ENCODE measurements around the gene DENND1B. TPM values are rescaled to one million over a fixed set of nuclear protein-coding genes. Genes with fewer than 3 reads are reported as not detected.

The DENND1B gene
- total and polyA plus RNA-seq, 2 of the 13 experiments (the other 11 are each of a cell fraction or from before 2014, with no cell fraction given), result 2.6 to 5.7 TPM

DNA sequence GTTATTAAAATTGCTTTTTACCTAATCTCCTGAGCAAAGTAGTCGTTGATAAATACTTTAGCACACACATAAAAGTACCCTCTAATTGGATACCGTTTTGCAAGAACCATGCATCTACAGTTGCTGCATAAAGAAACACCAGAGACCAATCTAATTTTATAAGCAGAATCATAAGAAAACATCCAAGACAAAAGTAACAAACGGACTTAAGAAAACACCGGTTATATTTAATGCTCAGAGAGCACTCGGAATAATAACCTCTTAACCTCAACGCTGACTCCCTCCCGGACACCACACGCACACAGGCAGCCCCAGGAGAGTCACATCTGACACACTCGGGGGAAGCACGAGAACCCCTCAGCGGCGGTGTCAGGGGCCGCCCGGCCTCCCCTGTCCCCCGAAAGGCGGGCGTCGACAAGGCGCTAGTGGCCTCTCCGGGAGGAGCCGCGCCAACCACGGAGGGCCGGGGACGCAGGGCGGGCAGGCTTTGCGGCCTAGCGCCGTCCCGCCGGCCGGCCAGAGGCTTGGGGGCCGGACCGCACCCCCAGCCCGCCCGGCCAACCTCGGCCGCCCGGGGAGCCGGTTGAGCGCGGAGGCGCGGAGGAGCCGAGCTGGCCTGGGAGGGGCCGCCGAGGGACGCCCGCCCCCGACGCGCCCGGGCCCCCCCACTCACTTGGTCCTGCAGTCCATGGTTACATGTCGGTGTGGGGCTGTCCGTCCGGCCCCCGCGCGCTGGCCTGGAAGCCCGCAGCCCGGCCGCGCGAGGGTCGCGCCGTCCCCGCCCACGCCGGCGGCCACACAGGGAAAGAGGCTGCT, 606 bp downstream of the DENND1B start:
- H3K9me3 ChIP-seq (ENCODE audit: low read length), result no peaks in the 10 kb centered on the region
- no TSS peak for BruUV-seq (replicated peaks)
- FAIRE-seq (no peak), ATAC-seq (peak; percentile 82), DNase-seq (ENCODE audit: low spot score) (peak; percentile 3)
- peak overlapping the region; percentile 72 for H3K27ac ChIP-seq (ENCODE audit: extremely low read length, insufficient read depth, low read length)
- no peaks in the 10 kb centered on the region for H3K36me3 ChIP-seq (replicated peaks in 1 of 2; ENCODE audit: control insufficient read depth in 1 of 2, insufficient read depth in 2 of 2, low read length in 2 of 2)
- H3K4me2 ChIP-seq (ENCODE audit: low read depth, low read length), result peak overlapping the region; percentile 99
- ChIA-PET POLR2A (no interaction called here), CTCF (ENCODE audit: low intra/inter-chr PET ratio, low total read pairs) (interaction anchor here (1.3 kb wide), 1 partner anchor 141 kb away, joined by 3 read pairs; no protein-coding TSS in a partner anchor)
- intact Hi-C loops (cut with micrococcal nuclease; ENCODE audit: unreplicated experiment), result loop anchor here (2.0 to 10.0 kb wide), 5 partner anchors 90 to 247 kb away; partner anchors contain the start of genes C1orf53 and LHX9
- in situ Hi-C loops (cut with HindIII; ENCODE audit: extremely low pct_ligation_motif_present, low pct_unique_long_range_greater_than_20kb), result loop anchor here (10.0 kb wide), 1 partner anchor 140 kb away; the partner anchor contains the start of gene LHX9
- 0% methylated on average over 5 of the region's 71 CpGs for WGBS (ENCODE audit: low lambda C conversion rate)
- H2AFZ ChIP-seq (ENCODE audit: low read length), result peak overlapping the region; percentile 72
- peak overlapping the region; percentile 83 for H3K9ac ChIP-seq (ENCODE audit: insufficient read depth, low read depth, low read length)
- peaks cover 23% of the 10 kb centered on the region for H3K4me1 ChIP-seq (ENCODE audit: insufficient read depth, low read length)
- H3K4me3 ChIP-seq (replicated peaks in 1 of 3; ENCODE audit: insufficient read depth in 1 of 3, low read depth in 2 of 3, low read length in 3 of 3), result peak overlapping the region; percentile 65 to 93 (median 66)
- H4K20me1 ChIP-seq (ENCODE audit: insufficient read depth, low read length), result no peaks in the 10 kb centered on the region
- H3K79me2 ChIP-seq (ENCODE audit: insufficient read depth, low read length), result no peaks in the 10 kb centered on the region
- no peaks in the 10 kb centered on the region for H3K27me3 ChIP-seq (ENCODE audit: control insufficient read depth in 1 of 2, insufficient read depth in 2 of 2, low read length in 2 of 2)
- TF ChIP-seq ZNF224 (CRISPR knock-in tag; IDR thresholded peaks at IDR 0.05), result no peak
- TF ChIP-seq SALL1 (CRISPR knock-in tag; IDR thresholded peaks at IDR 0.05), result peak; percentile 44; the same call in 1 of the 2 replicates
- TF ChIP-seq ZMYM4 (CRISPR knock-in tag; IDR thresholded peaks at IDR 0.05), result peak; percentile 12; the same call in 1 of the 2 replicates
- no peak for TF ChIP-seq ZNF101 (CRISPR knock-in tag; IDR thresholded peaks at IDR 0.05; ENCODE audit: borderline replicate concordance, low read depth)
- no peak for TF ChIP-seq GTF3A (CRISPR knock-in tag; conservative IDR thresholded peaks at IDR 0.05)
- 0 out of 2 replicates have a peak, but pooled peaks have one; percentile 0 for TF ChIP-seq ZNF333 (CRISPR knock-in tag; IDR thresholded peaks at IDR 0.05; ENCODE audit: borderline replicate concordance)
- TF ChIP-seq RFXAP (CRISPR knock-in tag; IDR thresholded peaks at IDR 0.05; ENCODE audit: borderline replicate concordance), result no peak; the same call in 1 of the 2 replicates
- TF ChIP-seq ISL2 (CRISPR knock-in tag; IDR thresholded peaks at IDR 0.05), result 0 out of 2 replicates have a peak, but pooled peaks have one; percentile 9
- no peak for TF ChIP-seq ZNF713 (CRISPR knock-in tag; IDR thresholded peaks at IDR 0.05)
- TF ChIP-seq, protein P1, sequence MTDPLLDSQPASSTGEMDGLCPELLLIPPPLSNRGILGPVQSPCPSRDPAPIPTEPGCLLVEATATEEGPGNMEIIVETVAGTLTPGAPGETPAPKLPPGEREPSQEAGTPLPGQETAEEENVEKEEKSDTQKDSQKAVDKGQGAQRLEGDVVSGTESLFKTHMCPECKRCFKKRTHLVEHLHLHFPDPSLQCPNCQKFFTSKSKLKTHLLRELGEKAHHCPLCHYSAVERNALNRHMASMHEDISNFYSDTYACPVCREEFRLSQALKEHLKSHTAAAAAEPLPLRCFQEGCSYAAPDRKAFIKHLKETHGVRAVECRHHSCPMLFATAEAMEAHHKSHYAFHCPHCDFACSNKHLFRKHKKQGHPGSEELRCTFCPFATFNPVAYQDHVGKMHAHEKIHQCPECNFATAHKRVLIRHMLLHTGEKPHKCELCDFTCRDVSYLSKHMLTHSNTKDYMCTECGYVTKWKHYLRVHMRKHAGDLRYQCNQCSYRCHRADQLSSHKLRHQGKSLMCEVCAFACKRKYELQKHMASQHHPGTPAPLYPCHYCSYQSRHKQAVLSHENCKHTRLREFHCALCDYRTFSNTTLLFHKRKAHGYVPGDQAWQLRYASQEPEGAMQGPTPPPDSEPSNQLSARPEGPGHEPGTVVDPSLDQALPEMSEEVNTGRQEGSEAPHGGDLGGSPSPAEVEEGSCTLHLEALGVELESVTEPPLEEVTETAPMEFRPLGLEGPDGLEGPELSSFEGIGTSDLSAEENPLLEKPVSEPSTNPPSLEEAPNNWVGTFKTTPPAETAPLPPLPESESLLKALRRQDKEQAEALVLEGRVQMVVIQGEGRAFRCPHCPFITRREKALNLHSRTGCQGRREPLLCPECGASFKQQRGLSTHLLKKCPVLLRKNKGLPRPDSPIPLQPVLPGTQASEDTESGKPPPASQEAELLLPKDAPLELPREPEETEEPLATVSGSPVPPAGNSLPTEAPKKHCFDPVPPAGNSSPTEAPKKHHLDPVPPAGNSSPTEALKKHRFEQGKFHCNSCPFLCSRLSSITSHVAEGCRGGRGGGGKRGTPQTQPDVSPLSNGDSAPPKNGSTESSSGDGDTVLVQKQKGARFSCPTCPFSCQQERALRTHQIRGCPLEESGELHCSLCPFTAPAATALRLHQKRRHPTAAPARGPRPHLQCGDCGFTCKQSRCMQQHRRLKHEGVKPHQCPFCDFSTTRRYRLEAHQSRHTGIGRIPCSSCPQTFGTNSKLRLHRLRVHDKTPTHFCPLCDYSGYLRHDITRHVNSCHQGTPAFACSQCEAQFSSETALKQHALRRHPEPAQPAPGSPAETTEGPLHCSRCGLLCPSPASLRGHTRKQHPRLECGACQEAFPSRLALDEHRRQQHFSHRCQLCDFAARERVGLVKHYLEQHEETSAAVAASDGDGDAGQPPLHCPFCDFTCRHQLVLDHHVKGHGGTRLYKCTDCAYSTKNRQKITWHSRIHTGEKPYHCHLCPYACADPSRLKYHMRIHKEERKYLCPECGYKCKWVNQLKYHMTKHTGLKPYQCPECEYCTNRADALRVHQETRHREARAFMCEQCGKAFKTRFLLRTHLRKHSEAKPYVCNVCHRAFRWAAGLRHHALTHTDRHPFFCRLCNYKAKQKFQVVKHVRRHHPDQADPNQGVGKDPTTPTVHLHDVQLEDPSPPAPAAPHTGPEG (CRISPR knock-in tag; IDR thresholded peaks at IDR 0.05), result peak; percentile 60; the same call in 1 of the 2 replicates
- TF ChIP-seq RAD21 (CRISPR knock-in tag; IDR thresholded peaks at IDR 0.05), result 0 out of 2 replicates have a peak, but pooled peaks have one; percentile 7
- TF ChIP-seq, protein P2, sequence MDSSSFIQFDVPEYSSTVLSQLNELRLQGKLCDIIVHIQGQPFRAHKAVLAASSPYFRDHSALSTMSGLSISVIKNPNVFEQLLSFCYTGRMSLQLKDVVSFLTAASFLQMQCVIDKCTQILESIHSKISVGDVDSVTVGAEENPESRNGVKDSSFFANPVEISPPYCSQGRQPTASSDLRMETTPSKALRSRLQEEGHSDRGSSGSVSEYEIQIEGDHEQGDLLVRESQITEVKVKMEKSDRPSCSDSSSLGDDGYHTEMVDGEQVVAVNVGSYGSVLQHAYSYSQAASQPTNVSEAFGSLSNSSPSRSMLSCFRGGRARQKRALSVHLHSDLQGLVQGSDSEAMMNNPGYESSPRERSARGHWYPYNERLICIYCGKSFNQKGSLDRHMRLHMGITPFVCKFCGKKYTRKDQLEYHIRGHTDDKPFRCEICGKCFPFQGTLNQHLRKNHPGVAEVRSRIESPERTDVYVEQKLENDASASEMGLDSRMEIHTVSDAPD (CRISPR knock-in tag; IDR thresholded peaks at IDR 0.05), result no peak
- TF ChIP-seq ZNF232 (CRISPR knock-in tag; IDR thresholded peaks at IDR 0.05; ENCODE audit: borderline replicate concordance), result 0 out of 2 replicates have a peak, but pooled peaks have one; percentile 39
- TF ChIP-seq ZKSCAN5 (CRISPR knock-in tag; IDR thresholded peaks at IDR 0.05), result no peak
- no peak for TF ChIP-seq ZNF784 (CRISPR knock-in tag; IDR thresholded peaks at IDR 0.05; ENCODE audit: borderline replicate concordance)
